PC-3 (cell line): Measurements from ENCODE around the gene MRO. TPM values are rescaled to one million over a fixed set of nuclear protein-coding genes. Genes with fewer than 3 reads are reported as not detected.

Experiments used
- ATAC-seq: fragments of 200-7000 bp; cut with Tn5 transposase; 2 replicates; pipeline ENCODE4 v1.9.1; 2020; ENCODE audit warnings: mild to moderate bottlenecking, moderate library complexity
- BruUV-seq: library from RNA; stranded (reverse); fragments of 400-500 nt; replicated peaks from 2 replicates; lab custom pipeline; 2021; lab: Mats Ljungman, UMichigan
- CTCF ChIA-PET: fragments of 300-600 bp; sonication (Branson Sonifier 250); formaldehyde crosslinking; loops from one replicate; lab custom pipeline; 2022; ENCODE audit warnings: antibody characterized with exemption; lab: Charles Lee
- POLR2A ChIA-PET: fragments of 300-600 bp; sonication (Branson Sonifier 250); formaldehyde crosslinking; loops from one replicate; lab custom pipeline; 2022; ENCODE audit warnings: antibody characterized with exemption; ENCODE audit not compliant: unreplicated experiment; lab: Charles Lee
- DNase-seq: peaks from one replicate; pipeline ENCODE4 v3.0.0-alpha.2; 2015
- H2AFZ ChIP-seq: fragments of 300-600 bp; sonication (generic); 2 replicates; pipeline ENCODE4 v1.6.0; 2016; ENCODE audit warnings: antibody characterized with exemption, low read length
- H3F3A ChIP-seq: fragments of 300-600 bp; sonication (generic); one replicate; pipeline ENCODE4 v1.6.0; 2017; ENCODE audit warnings: antibody characterized with exemption, low read length, control low read depth, mild to moderate bottlenecking; ENCODE audit not compliant: unreplicated experiment
- H3K27ac ChIP-seq: fragments of 300-600 bp; sonication (generic); 2 replicates; pipeline ENCODE4 v1.5.1; 2016; ENCODE audit warnings: mild to moderate bottlenecking, low read length
- H3K27me3 ChIP-seq: fragments of 300-600 bp; sonication (generic); 2 replicates; pipeline ENCODE4 v1.6.1; 2016; ENCODE audit warnings: low read length, mixed read lengths
- H3K36me3 ChIP-seq: fragments of 300-600 bp; sonication (generic); 2 replicates; pipeline ENCODE4 v1.6.1; 2016; ENCODE audit warnings: low read depth, mixed run types, low read length, mixed read lengths
- H3K4me1 ChIP-seq: fragments of 300-600 bp; sonication (generic); 2 replicates; pipeline ENCODE4 v1.5.1; 2016; ENCODE audit warnings: low read length; ENCODE audit not compliant: insufficient read depth
- H3K4me2 ChIP-seq: fragments of 300-600 bp; sonication (generic); 2 replicates; pipeline ENCODE4 v1.6.0; 2016; ENCODE audit warnings: low read length
- H3K4me3 ChIP-seq: fragments of 300-600 bp; sonication (generic); 2 replicates; pipeline ENCODE4 v1.5.1; 2016; ENCODE audit warnings: mild to moderate bottlenecking, low read length, mixed read lengths
- H3K79me2 ChIP-seq: fragments of 300-600 bp; sonication (generic); 2 replicates; pipeline ENCODE4 v1.6.1; 2017; ENCODE audit warnings: low read length, mixed read lengths
- H3K9ac ChIP-seq: fragments of 300-600 bp; sonication (generic); 2 replicates; pipeline ENCODE4 v1.6.0; 2016; ENCODE audit warnings: mild to moderate bottlenecking, low read length
- H3K9me2 ChIP-seq: fragments of 300-600 bp; sonication (generic); replicated peaks from 2 replicates; pipeline ENCODE4 v1.6.1; 2016; ENCODE audit warnings: mixed run types, low read length, mixed read lengths
- H3K9me3 ChIP-seq: fragments of 300-600 bp; sonication (generic); 2 replicates; pipeline ENCODE4 v1.6.1; 2016; ENCODE audit warnings: low read length, mixed read lengths
- H4K20me1 ChIP-seq: fragments of 300-600 bp; sonication (generic); 2 replicates; pipeline ENCODE4 v1.6.1; 2016; ENCODE audit warnings: low read length, mixed read lengths
- EZH2 ChIP-seq: fragments of 300-600 bp; sonication (generic); IDR thresholded peaks from one replicate; pipeline ENCODE4 v1.6.1; 2017; ENCODE audit warnings: antibody characterized with exemption, mild to moderate bottlenecking, low read length; ENCODE audit not compliant: unreplicated experiment
- EZH2phosphoT487 ChIP-seq: fragments of 300-600 bp; sonication (generic); IDR thresholded peaks from 2 replicates; pipeline ENCODE4 v1.6.1; 2018; ENCODE audit warnings: mild to moderate bottlenecking, antibody characterized with exemption, low read length, borderline replicate concordance
- intact Hi-C: fragments of 100-400 bp; cut with micrococcal nuclease; formaldehyde crosslinking; loops from 2 replicates; pipeline ENCODE4 v1.9.0; 2023
- total RNA-seq: library from RNA; depleted of rRNA; stranded (reverse); fragments of >200 nt; gene quantifications from 2 replicates; pipeline ENCODE4 v1.2.3, GENCODE V29; 2014
- TF ChIP-seq, protein P1 (sequence below): fragments of 300-600 bp; sonication (generic); conservative IDR thresholded peaks from 2 replicates; pipeline ENCODE4 v1.5.1; 2017; ENCODE audit warnings: antibody characterized with exemption, low read depth, mild to moderate bottlenecking, low read length

Gene MRO
- total RNA-seq, 1 experiment from 2014 or later: 0.55 TPM

DNA sequence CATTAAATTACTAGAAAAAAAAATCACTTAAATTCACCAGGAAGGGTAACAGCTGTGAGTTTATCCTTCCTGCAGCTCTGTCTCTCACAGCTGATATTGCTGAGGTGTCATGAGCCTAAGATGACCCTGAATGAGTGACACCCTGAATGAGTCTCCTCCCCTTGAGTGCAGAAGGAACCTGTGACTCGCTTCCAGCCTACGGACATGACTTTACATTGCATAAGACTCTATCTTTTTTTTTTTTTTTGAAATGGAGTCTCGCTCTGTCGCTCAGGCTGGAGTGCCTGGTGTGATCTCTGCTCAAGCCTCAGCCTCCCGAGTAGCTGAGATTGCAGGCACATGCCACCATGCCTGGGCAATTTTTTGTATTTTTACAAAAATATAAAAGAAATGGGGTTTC lies 14.1 kb downstream of the MRO start:
- Histone ChIP-seq H3K27me3 (no peaks in the 10 kb centered on the region), H3K9me2 (no peaks in the 10 kb centered on the region), H3K36me3 (no peaks in the 10 kb centered on the region), H3K9ac (no peak overlapping the region), H3K4me2 (no peak overlapping the region), H3K4me3 (no peak overlapping the region), H2AFZ (no peak overlapping the region), H3K79me2 (no peaks in the 10 kb centered on the region), H3F3A (no peaks in the 10 kb centered on the region), H3K4me1 (no peaks in the 10 kb centered on the region), H3K27ac (no peak overlapping the region), H4K20me1 (no peaks in the 10 kb centered on the region), H3K9me3 (no peaks in the 10 kb centered on the region)
- ATAC-seq (no peak), DNase-seq (no peak)
- ChIA-PET POLR2A (no interaction called here), CTCF (no interaction called here)
- intact Hi-C loops: no loop called here
- TF ChIP-seq, protein P1, sequence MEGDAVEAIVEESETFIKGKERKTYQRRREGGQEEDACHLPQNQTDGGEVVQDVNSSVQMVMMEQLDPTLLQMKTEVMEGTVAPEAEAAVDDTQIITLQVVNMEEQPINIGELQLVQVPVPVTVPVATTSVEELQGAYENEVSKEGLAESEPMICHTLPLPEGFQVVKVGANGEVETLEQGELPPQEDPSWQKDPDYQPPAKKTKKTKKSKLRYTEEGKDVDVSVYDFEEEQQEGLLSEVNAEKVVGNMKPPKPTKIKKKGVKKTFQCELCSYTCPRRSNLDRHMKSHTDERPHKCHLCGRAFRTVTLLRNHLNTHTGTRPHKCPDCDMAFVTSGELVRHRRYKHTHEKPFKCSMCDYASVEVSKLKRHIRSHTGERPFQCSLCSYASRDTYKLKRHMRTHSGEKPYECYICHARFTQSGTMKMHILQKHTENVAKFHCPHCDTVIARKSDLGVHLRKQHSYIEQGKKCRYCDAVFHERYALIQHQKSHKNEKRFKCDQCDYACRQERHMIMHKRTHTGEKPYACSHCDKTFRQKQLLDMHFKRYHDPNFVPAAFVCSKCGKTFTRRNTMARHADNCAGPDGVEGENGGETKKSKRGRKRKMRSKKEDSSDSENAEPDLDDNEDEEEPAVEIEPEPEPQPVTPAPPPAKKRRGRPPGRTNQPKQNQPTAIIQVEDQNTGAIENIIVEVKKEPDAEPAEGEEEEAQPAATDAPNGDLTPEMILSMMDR: no peak
- TF ChIP-seq EZH2phosphoT487 (no peak), EZH2 (no peak)
- no TSS peak for BruUV-seq

- TF ChIP-seq, protein P1: no peak
- TF ChIP-seq EZH2phosphoT487: no peak
- no peak for TF ChIP-seq EZH2
- Histone ChIP-seq H3K27ac (no peak overlapping the region), H3K4me3 (no peak overlapping the region), H3K4me2 (no peak overlapping the region), H3K9ac (no peak overlapping the region), H3K4me1 (no peaks in the 10 kb centered on the region), H3K9me3 (no peaks in the 10 kb centered on the region), H3K27me3 (no peaks in the 10 kb centered on the region), H2AFZ (no peak overlapping the region), H4K20me1 (no peaks in the 10 kb centered on the region), H3K9me2 (no peaks in the 10 kb centered on the region), H3K79me2 (no peaks in the 10 kb centered on the region), H3K36me3 (no peaks in the 10 kb centered on the region), H3F3A (no peaks in the 10 kb centered on the region)
- POLR2A ChIA-PET: no interaction called here
- intact Hi-C loops: no loop called here
- no TSS peak for BruUV-seq
- DNase-seq (no peak), ATAC-seq (no peak)
- CTCF ChIA-PET: no interaction called here
Measured at GRCh38 chr18:50803592-50803991, 16.2 kb downstream of the MRO start.

- CTCF ChIA-PET: no interaction called here
- TF ChIP-seq EZH2phosphoT487: no peak
- TF ChIP-seq, protein P1: no peak
- TF ChIP-seq EZH2: no peak
- H3K79me2 ChIP-seq: no peaks in the 10 kb centered on the region
- H2AFZ ChIP-seq: no peak overlapping the region
- no peaks in the 10 kb centered on the region for H3K9me2 ChIP-seq
- no peaks in the 10 kb centered on the region for H3F3A ChIP-seq
- no peak overlapping the region for H3K4me3 ChIP-seq
- H4K20me1 ChIP-seq: no peaks in the 10 kb centered on the region
- H3K27me3 ChIP-seq: no peaks in the 10 kb centered on the region
- no peaks in the 10 kb centered on the region for H3K9me3 ChIP-seq
- H3K27ac ChIP-seq: no peak overlapping the region
- DNase-seq (no peak), ATAC-seq (no peak)
- no peaks in the 10 kb centered on the region for H3K4me1 ChIP-seq
- H3K36me3 ChIP-seq: no peaks in the 10 kb centered on the region
- intact Hi-C loops: no loop called here
- H3K9ac ChIP-seq: no peak overlapping the region
- no peak overlapping the region for H3K4me2 ChIP-seq
- BruUV-seq: no TSS peak
- POLR2A ChIA-PET: no interaction called here
Measured at GRCh38 chr18:50802141-50802540, 17.7 kb downstream of the MRO start.
